Activated T-cell treated with anti-CD3 and anti-CD28 coated beads, Interleukin-2, amount 50 U/mL, for 24 hours (primary cell): Measurements from ENCODE around the gene FCGBP.
A peak's percentile ranks its signal among the peaks of the same experiment; 100 is the strongest.
"Not testable (repeated sequence)": the region's sequence is repeated elsewhere in the genome, so short reads cannot be mapped to it uniquely, and the experiment has no call there.

Source experiments
- DNase-seq: peaks from one replicate; pipeline ENCODE4 v3.0.0-alpha.2; 2020
- H3K27ac Mint-ChIP-seq: 2 replicates; pipeline ENCODE4 v1.8.0; 2020; ENCODE audit warnings: mild to moderate bottlenecking, mixed read lengths
- H3K27me3 Mint-ChIP-seq: 2 replicates; pipeline ENCODE4 v1.8.0; 2020; ENCODE audit warnings: mixed read lengths
- H3K36me3 Mint-ChIP-seq: 2 replicates; pipeline ENCODE4 v1.8.0; 2020; ENCODE audit warnings: low read depth, mixed read lengths
- H3K4me1 Mint-ChIP-seq: 2 replicates; pipeline ENCODE4 v1.8.0; 2020; ENCODE audit warnings: low read depth, mixed read lengths
- H3K4me3 Mint-ChIP-seq: 2 replicates; pipeline ENCODE4 v1.8.0; 2020; ENCODE audit warnings: mild to moderate bottlenecking, moderate library complexity, mixed read lengths
- H3K9me3 Mint-ChIP-seq: 2 replicates; pipeline ENCODE4 v1.8.0; 2020; ENCODE audit warnings: mixed read lengths

The FCGBP gene

GRCh38 chr19:39917561-39918182, 16.8 kb downstream of the FCGBP start:
- Mint-ChIP-seq H3K36me3 (peaks cover 6% of the 10 kb centered on the region), H3K9me3 (no peaks in the 10 kb centered on the region), H3K4me3 (no peak overlapping the region), H3K27ac (peak overlapping the region; percentile 34), H3K27me3 (no peaks in the 10 kb centered on the region), H3K4me1 (peaks cover 3% of the 10 kb centered on the region)
- DNase-seq: no peak

- Mint-ChIP-seq H3K9me3 (no peaks in the 10 kb centered on the region), H3K4me3 (no peak overlapping the region), H3K36me3 (peaks cover 6% of the 10 kb centered on the region), H3K4me1 (peaks cover 3% of the 10 kb centered on the region), H3K27ac (no peak overlapping the region), H3K27me3 (no peaks in the 10 kb centered on the region)
- DNase-seq: no peak
These were observed 17.5 kb downstream of the FCGBP start for GRCh38 chr19:39916851-39917396.

DNA sequence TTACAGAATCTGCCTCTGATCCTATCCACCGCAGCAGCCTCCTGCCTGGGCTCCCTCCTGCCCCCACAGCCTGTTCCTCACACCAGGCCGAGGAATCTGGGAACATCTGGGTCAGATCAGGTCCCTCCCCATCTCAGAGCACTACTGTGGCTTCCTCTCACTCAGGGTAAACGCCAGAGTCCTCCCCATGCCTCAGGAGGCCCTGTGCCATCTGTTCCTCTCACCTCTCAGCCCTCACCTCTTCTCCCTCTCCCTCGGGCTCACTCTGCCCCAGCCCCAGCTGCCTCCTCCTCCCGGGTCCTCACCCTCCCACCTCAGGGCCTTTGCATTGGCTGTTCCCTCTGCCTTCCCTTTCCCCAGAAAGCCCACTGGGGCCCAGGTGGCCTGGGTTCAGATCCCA, 18.2 kb downstream of the FCGBP start:
- Mint-ChIP-seq H3K27ac (no peak overlapping the region), H3K36me3 (peaks cover 6% of the 10 kb centered on the region)

DNA sequence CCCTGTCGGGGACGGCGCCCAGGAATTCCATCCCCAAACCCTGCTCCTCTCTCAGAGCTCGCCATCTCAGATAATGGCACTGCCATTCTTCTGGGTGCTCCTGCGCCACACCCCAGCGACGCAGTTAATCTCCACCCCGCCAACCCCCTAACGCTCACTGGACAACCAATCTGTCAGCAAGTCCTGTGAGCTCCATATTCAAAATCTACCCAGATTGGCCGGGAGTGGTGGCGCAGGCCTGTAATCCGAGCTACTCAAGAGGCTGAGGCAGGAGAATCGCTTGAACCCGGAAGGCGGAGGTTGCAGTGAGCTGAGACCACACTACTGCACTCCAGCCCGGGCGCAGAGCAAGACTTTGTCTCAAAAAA, 18.6 kb downstream of the FCGBP start:
- H3K27ac Mint-ChIP-seq: no peak overlapping the region

More for the DNA sequence above, 18.2 kb downstream of the FCGBP start:
- Mint-ChIP-seq H3K4me1 (peaks cover 3% of the 10 kb centered on the region), H3K4me3 (no peak overlapping the region), H3K9me3 (no peaks in the 10 kb centered on the region), H3K27me3 (no peaks in the 10 kb centered on the region)
- DNase-seq: no peak

DNA sequence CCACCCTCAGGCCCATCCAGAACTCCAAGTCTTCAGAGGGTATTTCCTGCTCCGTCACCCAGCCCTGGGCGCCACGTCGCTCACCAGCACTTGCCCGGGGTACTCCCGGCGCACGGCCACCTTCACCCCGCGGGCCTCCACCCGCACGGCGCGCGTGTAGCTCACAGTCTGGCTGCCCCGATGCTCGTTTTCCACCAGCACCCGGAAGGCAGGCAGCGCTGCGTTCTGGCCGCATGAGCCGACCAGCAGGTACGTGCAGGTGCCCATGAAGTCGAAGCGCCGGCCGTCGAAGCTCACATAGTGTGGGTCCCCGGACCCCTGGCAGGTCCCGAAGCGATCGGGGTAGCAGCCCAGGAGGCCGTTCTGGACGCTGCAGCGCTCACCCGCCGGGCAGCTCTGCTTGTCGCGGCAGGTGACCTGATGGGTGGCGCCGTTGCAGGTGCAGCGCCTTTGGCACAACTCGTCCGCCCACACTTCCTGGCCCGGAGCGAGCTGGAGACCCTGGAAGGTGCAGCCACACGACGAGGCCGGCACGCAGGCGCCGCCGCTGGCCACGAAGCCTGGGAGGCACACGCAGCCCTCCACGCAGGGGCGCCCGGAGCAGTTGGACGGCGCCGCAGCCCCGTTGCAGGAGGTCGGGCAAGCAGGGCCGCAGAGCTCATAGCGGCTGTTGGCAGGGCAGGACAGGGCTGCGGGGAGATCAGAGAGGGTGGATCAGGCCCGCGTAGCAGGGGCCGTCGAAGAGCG, 19.2 kb downstream of the FCGBP start:
- Mint-ChIP-seq H3K4me3 (no peak overlapping the region), H3K27ac (no peak overlapping the region), H3K36me3 (peaks cover 6% of the 10 kb centered on the region), H3K4me1 (peaks cover 6% of the 10 kb centered on the region), H3K27me3 (no peaks in the 10 kb centered on the region), H3K9me3 (no peaks in the 10 kb centered on the region)
- DNase-seq: no peak

More for the DNA sequence above, 18.6 kb downstream of the FCGBP start:
- DNase-seq: no peak
- Mint-ChIP-seq H3K9me3 (no peaks in the 10 kb centered on the region), H3K36me3 (peaks cover 6% of the 10 kb centered on the region), H3K4me3 (no peak overlapping the region), H3K4me1 (peaks cover 4% of the 10 kb centered on the region), H3K27me3 (no peaks in the 10 kb centered on the region)

DNA sequence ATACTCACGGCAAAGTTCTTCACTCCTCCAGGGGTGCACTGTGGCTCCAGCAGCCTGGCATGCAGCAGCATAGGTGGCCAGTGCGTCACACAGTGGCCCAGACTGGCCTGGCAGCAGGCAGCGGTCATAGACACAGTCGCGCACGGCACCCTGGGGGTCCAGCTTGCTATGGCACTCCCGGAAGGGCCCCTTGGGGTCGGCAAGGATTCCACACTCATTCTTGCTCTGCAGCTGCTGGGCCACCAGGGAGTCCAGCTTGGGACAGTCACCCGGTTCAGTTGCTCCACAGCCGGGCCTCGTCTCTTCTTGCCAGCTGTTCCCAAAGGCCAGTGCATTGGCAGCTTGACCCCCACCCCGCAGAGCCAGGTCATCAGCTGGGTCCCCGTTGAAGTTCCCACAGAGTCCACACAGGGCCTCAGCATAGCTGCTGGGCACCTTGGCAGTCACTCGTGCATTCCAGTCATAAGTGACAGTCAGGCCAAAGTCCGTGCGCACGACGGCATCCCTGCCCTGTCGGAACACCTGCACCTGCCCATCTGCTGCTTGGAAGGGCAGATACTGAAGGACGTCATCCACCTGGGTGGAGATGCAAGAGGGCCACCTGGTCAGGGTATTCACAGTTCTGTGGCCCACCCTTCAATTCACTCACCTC, 20.6 kb downstream of the FCGBP start:
- Mint-ChIP-seq H3K4me1 (peaks cover 6% of the 10 kb centered on the region), H3K27me3 (no peaks in the 10 kb centered on the region), H3K4me3 (no peak overlapping the region), H3K36me3 (peaks cover 3% of the 10 kb centered on the region), H3K27ac (no peak overlapping the region), H3K9me3 (no peaks in the 10 kb centered on the region)
- DNase-seq: no peak

GRCh38 chr19:39908803-39909202, 25.6 kb downstream of the FCGBP start:
- Mint-ChIP-seq H3K27ac (no peak overlapping the region), H3K4me3 (no peak overlapping the region), H3K9me3 (no peaks in the 10 kb centered on the region), H3K36me3 (no peaks in the 10 kb centered on the region), H3K4me1 (peaks cover 13% of the 10 kb centered on the region), H3K27me3 (no peaks in the 10 kb centered on the region)
- no peak for DNase-seq

- Mint-ChIP-seq H3K27ac (no peak overlapping the region), H3K9me3 (no peaks in the 10 kb centered on the region), H3K4me1 (peaks cover 13% of the 10 kb centered on the region), H3K36me3 (no peaks in the 10 kb centered on the region), H3K4me3 (no peak overlapping the region), H3K27me3 (no peaks in the 10 kb centered on the region)
- DNase-seq: no peak
These were observed 27.4 kb downstream of the FCGBP start for GRCh38 chr19:39906820-39907611.

GRCh38 chr19:39906283-39906682, 28.2 kb downstream of the FCGBP start:
- Mint-ChIP-seq H3K4me1 (peaks cover 13% of the 10 kb centered on the region), H3K27ac (no peak overlapping the region), H3K4me3 (no peak overlapping the region), H3K9me3 (no peaks in the 10 kb centered on the region), H3K36me3 (no peaks in the 10 kb centered on the region), H3K27me3 (no peaks in the 10 kb centered on the region)
- DNase-seq: no peak

DNA sequence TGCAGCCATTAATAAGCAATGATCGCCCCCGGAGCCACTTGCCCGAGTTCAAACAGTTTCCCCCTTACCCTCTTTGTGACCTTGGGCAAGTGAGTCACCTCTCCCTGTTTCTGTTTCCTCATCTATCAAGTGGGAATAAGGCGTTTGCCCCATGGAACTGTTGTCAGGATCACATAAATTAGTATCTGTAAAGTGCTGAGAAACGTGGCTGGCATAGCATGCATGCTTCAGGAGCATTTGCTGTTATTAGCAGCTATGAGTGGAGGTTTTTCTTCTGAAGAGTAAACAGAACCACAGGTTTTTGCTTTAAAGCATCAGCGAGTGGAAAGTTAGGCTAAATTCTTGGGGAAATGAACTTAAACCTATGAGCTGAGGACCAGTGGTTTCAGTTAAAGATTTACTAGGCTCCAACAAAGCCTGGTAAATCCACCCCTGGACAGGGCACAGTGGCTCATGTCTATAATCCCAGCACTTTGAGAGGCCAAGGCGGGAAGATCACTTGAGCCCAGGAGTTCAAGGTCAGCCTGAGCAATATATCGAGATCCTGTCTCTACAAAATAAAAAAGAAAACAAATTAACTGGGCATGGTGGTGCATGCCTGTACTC, 30.8 kb downstream of the FCGBP start:
- not testable (repeated sequence) for H3K4me1 Mint-ChIP-seq, H3K27ac Mint-ChIP-seq, H3K27me3 Mint-ChIP-seq, H3K36me3 Mint-ChIP-seq, H3K9me3 Mint-ChIP-seq, H3K4me3 Mint-ChIP-seq, DNase-seq

- H3K9me3 Mint-ChIP-seq, DNase-seq, H3K27ac Mint-ChIP-seq, H3K4me1 Mint-ChIP-seq, H3K4me3 Mint-ChIP-seq, H3K36me3 Mint-ChIP-seq, H3K27me3 Mint-ChIP-seq: not testable (repeated sequence)
These were observed 32.1 kb downstream of the FCGBP start for GRCh38 chr19:39902326-39902725.

- not testable (repeated sequence) for H3K4me3 Mint-ChIP-seq, H3K27me3 Mint-ChIP-seq, DNase-seq, H3K27ac Mint-ChIP-seq, H3K36me3 Mint-ChIP-seq, H3K4me1 Mint-ChIP-seq, H3K9me3 Mint-ChIP-seq
These were observed 32.8 kb downstream of the FCGBP start for GRCh38 chr19:39901681-39902080.

DNA sequence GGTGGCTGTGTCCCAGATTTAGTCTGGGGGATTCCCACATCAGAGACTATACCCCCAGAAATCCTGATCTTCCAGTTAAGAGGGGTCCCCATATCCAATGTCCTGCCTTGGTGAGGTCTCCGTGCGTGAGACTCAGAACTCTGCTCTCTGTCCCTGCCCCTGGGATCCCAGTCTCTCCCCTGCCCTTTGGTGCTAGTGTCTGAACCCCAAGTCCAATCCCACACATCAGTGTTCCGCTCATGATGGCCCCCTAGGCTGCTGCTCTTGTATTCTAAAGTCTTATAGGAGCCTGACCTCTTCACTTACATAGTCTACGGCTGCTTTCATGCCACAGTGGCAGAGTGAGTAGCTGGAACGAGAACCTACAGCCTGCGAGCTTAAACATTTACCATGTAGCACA, 35.6 kb downstream of the FCGBP start:
- not testable (repeated sequence) for H3K4me1 Mint-ChIP-seq, H3K9me3 Mint-ChIP-seq, H3K36me3 Mint-ChIP-seq, DNase-seq, H3K4me3 Mint-ChIP-seq, H3K27ac Mint-ChIP-seq, H3K27me3 Mint-ChIP-seq
